HCT116 (cell line): Measurements from ENCODE around the gene CBFA2T3.

ENCODE experiments used
- EZH2 ChIP-seq: fragments of 200-600 bp; sonication (generic); IDR thresholded peaks from 2 replicates; pipeline ENCODE4 v1.6.1; 2017; ENCODE audit warnings: antibody characterized with exemption, mixed run types
- MAX ChIP-seq: IDR thresholded peaks from 2 replicates; pipeline ENCODE4 v1.6.1; 2012
- POLR2A ChIP-seq: IDR thresholded peaks from 2 replicates; pipeline ENCODE4 v1.7.0; 2011; ENCODE audit warnings: borderline replicate concordance; ENCODE audit not compliant: insufficient read depth, insufficient read length; ENCODE audit errors: extremely low read depth
- POLR2AphosphoS5 ChIP-seq: IDR thresholded peaks from 2 replicates; pipeline ENCODE4 v1.6.1; 2011; ENCODE audit warnings: mild to moderate bottlenecking, low read depth, low read length, moderate library complexity
- YY1 ChIP-seq: IDR thresholded peaks from 2 replicates; pipeline ENCODE4 v1.6.1; 2011; ENCODE audit warnings: low read length, low read depth, moderate library complexity, mild to moderate bottlenecking; ENCODE audit not compliant: insufficient replicate concordance; ENCODE audit errors: extremely low read depth
- ZNF274 ChIP-seq: fragments of 200-500 bp; sonication (Bioruptor generic); IDR thresholded peaks from 2 replicates; pipeline ENCODE4 v1.6.1; 2014; ENCODE audit warnings: mild to moderate bottlenecking, low read depth, low read length, inconsistent platforms
- TF ChIP-seq, protein P1 (sequence below), 3 experiments: fragments of 200-600 bp in 1 of 3; sonication (generic) in 1 of 3; IDR thresholded peaks in 2 of 3; conservative IDR thresholded peaks in 1 of 3; 2 replicates each; pipeline ENCODE4 v1.5.1; 2012 to 2017; ENCODE audit warnings: low read depth in 2 of 3, low read length in 2 of 3, antibody characterized with exemption in 1 of 3, borderline replicate concordance in 1 of 3, control low read depth in 1 of 3, mild to moderate bottlenecking in 1 of 3, mixed read lengths in 1 of 3, mixed run types in 1 of 3, moderate library complexity in 1 of 3; ENCODE audit not compliant: insufficient read depth in 1 of 3

DNA sequence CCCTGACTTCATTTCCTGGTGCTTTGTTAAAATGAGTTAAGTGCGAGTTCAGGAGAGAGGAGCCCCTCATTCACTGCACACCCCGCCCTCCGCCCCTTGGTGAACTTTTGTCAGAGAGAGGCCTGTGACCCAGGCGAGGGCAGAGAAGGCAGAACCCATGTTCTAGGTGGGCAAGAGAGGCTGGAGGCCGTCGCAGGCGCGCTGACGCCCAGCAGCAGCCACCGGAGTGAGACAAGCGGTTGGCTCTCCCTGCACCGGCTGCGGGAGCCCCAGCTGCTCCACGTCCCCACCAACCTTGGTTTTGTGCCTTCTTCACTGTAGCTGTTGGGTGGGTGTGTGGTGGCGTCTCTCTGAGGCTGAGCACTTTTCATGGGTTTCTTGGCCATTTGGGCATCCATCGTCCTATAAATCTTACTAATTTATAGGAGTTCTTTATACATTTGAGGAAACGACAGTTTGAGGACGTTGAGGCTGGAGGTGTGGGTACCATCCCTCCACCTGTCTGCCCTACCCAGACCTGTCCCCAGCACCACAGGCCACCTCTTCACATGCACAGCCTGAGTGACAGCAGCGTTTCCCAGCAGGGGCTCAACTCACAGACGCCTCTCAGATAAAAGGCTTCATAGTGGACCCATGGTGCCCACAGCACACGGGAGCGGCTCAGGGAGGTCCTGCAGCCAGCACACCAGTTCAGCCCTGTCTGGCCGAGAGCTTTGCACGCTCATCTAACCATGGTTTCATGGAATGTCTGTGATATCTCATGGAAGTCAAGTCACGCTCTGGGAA, 45.2 kb upstream of the CBFA2T3 start:
- TF ChIP-seq EZH2 (no peak), MAX (no peak), POLR2AphosphoS5 (no peak), ZNF274 (no peak), POLR2A (no peak), YY1 (no peak)
- TF ChIP-seq, protein P1, sequence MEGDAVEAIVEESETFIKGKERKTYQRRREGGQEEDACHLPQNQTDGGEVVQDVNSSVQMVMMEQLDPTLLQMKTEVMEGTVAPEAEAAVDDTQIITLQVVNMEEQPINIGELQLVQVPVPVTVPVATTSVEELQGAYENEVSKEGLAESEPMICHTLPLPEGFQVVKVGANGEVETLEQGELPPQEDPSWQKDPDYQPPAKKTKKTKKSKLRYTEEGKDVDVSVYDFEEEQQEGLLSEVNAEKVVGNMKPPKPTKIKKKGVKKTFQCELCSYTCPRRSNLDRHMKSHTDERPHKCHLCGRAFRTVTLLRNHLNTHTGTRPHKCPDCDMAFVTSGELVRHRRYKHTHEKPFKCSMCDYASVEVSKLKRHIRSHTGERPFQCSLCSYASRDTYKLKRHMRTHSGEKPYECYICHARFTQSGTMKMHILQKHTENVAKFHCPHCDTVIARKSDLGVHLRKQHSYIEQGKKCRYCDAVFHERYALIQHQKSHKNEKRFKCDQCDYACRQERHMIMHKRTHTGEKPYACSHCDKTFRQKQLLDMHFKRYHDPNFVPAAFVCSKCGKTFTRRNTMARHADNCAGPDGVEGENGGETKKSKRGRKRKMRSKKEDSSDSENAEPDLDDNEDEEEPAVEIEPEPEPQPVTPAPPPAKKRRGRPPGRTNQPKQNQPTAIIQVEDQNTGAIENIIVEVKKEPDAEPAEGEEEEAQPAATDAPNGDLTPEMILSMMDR (IDR thresholded peaks at IDR 0.05 in 2 of 3, conservative IDR thresholded peaks at IDR 0.05 in 1 of 3; ENCODE audit: borderline replicate concordance in 1 of 3, insufficient read depth in 1 of 3, low read depth in 2 of 3, low read length in 2 of 3), result no peak
